IMR-90 (cell line): Measurements from ENCODE around the gene COL9A3. TPM values are rescaled to one million over a fixed set of nuclear protein-coding genes. Genes with fewer than 3 reads are reported as not detected.

Experiments used
- ATAC-seq: fragments of 200-7000 bp; cut with Tn5 transposase; 2 replicates; pipeline ENCODE4 v1.9.1; 2020; ENCODE audit warnings: low read depth, mild to moderate bottlenecking, moderate library complexity
- BruUV-seq: library from RNA; stranded (reverse); fragments of 400-500 nt; replicated peaks from 2 replicates; lab custom pipeline; 2021; lab: Mats Ljungman, UMichigan
- CTCF ChIA-PET: fragments of 300-600 bp; formaldehyde crosslinking; extraction: SDS; loops from one replicate; lab custom pipeline; 2021; ENCODE audit warnings: antibody characterized with exemption; lab: Yijun Ruan, JAX
- POLR2A ChIA-PET: fragments of 300-600 bp; sonication (Branson Sonifier 250); formaldehyde crosslinking; loops from one replicate; lab custom pipeline; 2022; ENCODE audit warnings: antibody characterized with exemption; ENCODE audit not compliant: unreplicated experiment; lab: Charles Lee
- DNase-seq: peaks from one replicate; pipeline ENCODE4 v3.0.0; 2013
- H2AFZ ChIP-seq: replicated peaks from 2 replicates; pipeline ENCODE3; 2013; ENCODE audit warnings: low read length, mild to moderate bottlenecking; ENCODE audit not compliant: poor library complexity
- H2AK5ac ChIP-seq: 2 replicates; pipeline ENCODE4 v1.6.1; 2013; ENCODE audit warnings: low read depth, low read length, inconsistent platforms
- H2AK9ac ChIP-seq: replicated peaks from 2 replicates; pipeline ENCODE3; 2013; ENCODE audit warnings: mild to moderate bottlenecking, low read depth, low read length, moderate library complexity; ENCODE audit not compliant: poor library complexity
- H2BK120ac ChIP-seq: 2 replicates; pipeline ENCODE4 v1.6.1; 2013; ENCODE audit warnings: low read depth, low read length, inconsistent platforms
- H2BK15ac ChIP-seq: 3 replicates; pipeline ENCODE4 v1.6.1; 2013; ENCODE audit warnings: low read depth, low read length, inconsistent platforms
- H2BK20ac ChIP-seq: 2 replicates; pipeline ENCODE4 v1.6.1; 2013; ENCODE audit warnings: low read depth, mild to moderate bottlenecking, inconsistent platforms, low read length, moderate library complexity
- H2BK5ac ChIP-seq: 2 replicates; pipeline ENCODE4 v1.6.1; 2013; ENCODE audit warnings: mild to moderate bottlenecking, low read depth, low read length, inconsistent platforms; ENCODE audit not compliant: poor library complexity, severe bottlenecking
- H3K14ac ChIP-seq: replicated peaks from 2 replicates; pipeline ENCODE4 v1.6.1; 2013; ENCODE audit warnings: low read depth, low read length, inconsistent platforms
- H3K18ac ChIP-seq: 2 replicates; pipeline ENCODE4 v1.6.1; 2013; ENCODE audit warnings: low read depth, low read length, control low read depth
- H3K23ac ChIP-seq: 2 replicates; pipeline ENCODE4 v1.6.1; 2013; ENCODE audit warnings: low read depth, low read length, inconsistent platforms
- H3K27ac ChIP-seq: 2 replicates; pipeline ENCODE4 v1.5.1; 2013; ENCODE audit warnings: mild to moderate bottlenecking, control low read depth, low read length; ENCODE audit not compliant: insufficient read depth
- H3K27me3 ChIP-seq: 2 replicates; pipeline ENCODE4 v1.6.1; 2013; ENCODE audit warnings: low read length; ENCODE audit not compliant: control insufficient read depth, insufficient read depth
- H3K36me3 ChIP-seq: 2 replicates; pipeline ENCODE4 v1.6.1; 2013; ENCODE audit warnings: low read length, mixed read lengths; ENCODE audit not compliant: control insufficient read depth, insufficient read depth
- H3K4ac ChIP-seq: 2 replicates; pipeline ENCODE4 v1.6.1; 2013; ENCODE audit warnings: low read depth, low read length, inconsistent platforms
- H3K4me1 ChIP-seq: 2 replicates; pipeline ENCODE4 v1.6.1; 2013; ENCODE audit warnings: low read length, mixed read lengths; ENCODE audit not compliant: control insufficient read depth, insufficient read depth
- H3K4me2 ChIP-seq: 2 replicates; pipeline ENCODE4 v1.6.1; 2013; ENCODE audit warnings: low read depth, mild to moderate bottlenecking, control low read depth, low read length, moderate library complexity
- H3K4me3 ChIP-seq: 2 replicates; pipeline ENCODE4 v1.5.1; 2013; ENCODE audit warnings: low read depth, mild to moderate bottlenecking, control low read depth, low read length, moderate library complexity; ENCODE audit not compliant: insufficient read depth
- H3K56ac ChIP-seq: 2 replicates; pipeline ENCODE4 v1.6.1; 2013; ENCODE audit warnings: low read length, inconsistent platforms; ENCODE audit not compliant: insufficient read depth; ENCODE audit errors: extremely low read depth
- H3K79me1 ChIP-seq, 2 experiments: 2 replicates each; pipeline ENCODE4 v1.6.1; 2013; ENCODE audit warnings: low read length in 2 of 2, inconsistent platforms in 1 of 2, low read depth in 1 of 2
- H3K9ac ChIP-seq: 2 replicates; pipeline ENCODE4 v1.6.1; 2013; ENCODE audit warnings: low read depth, low read length, control low read depth
- H3K9me1 ChIP-seq: 2 replicates; pipeline ENCODE4 v1.6.1; 2013; ENCODE audit warnings: low read length, inconsistent platforms; ENCODE audit not compliant: insufficient read depth
- H3K9me3 ChIP-seq: 2 replicates; pipeline ENCODE4 v1.6.1; 2013; ENCODE audit warnings: low read length; ENCODE audit not compliant: control insufficient read depth, insufficient read depth
- H4K20me1 ChIP-seq: 2 replicates; pipeline ENCODE4 v1.6.1; 2013; ENCODE audit warnings: low read length, inconsistent platforms; ENCODE audit not compliant: insufficient read depth
- H4K5ac ChIP-seq: 2 replicates; pipeline ENCODE4 v1.6.1; 2013; ENCODE audit warnings: mild to moderate bottlenecking, low read depth, low read length, control low read depth
- H4K8ac ChIP-seq, 2 experiments: 2 replicates each; pipeline ENCODE4 v1.6.1; 2013; ENCODE audit warnings: low read depth in 2 of 2, low read length in 2 of 2, control low read depth in 1 of 2, inconsistent platforms in 1 of 2
- H4K91ac ChIP-seq: 2 replicates; pipeline ENCODE4 v1.6.1; 2013; ENCODE audit warnings: low read depth, low read length, inconsistent platforms; ENCODE audit not compliant: insufficient read depth
- BHLHE40 ChIP-seq: fragments of 150-350 bp; IDR thresholded peaks from 2 replicates; pipeline ENCODE4 v1.6.1; 2016; ENCODE audit warnings: mild to moderate bottlenecking, low read depth, low read length
- CEBPB ChIP-seq: IDR thresholded peaks from 2 replicates; pipeline ENCODE4 v1.6.1; 2012; ENCODE audit warnings: low read depth, low read length, improper control_type of control experiment
- CHD1 ChIP-seq: IDR thresholded peaks from 2 replicates; pipeline ENCODE4 v1.6.1; 2012; ENCODE audit warnings: low read depth, low read length, improper control_type of control experiment
- CTCF ChIP-seq: conservative IDR thresholded peaks from 2 replicates; pipeline ENCODE4 v1.5.1; 2012; ENCODE audit warnings: mild to moderate bottlenecking, low read depth, low read length, improper control_type of control experiment
- ELK1 ChIP-seq: fragments of 150-350 bp; IDR thresholded peaks from 2 replicates; pipeline ENCODE4 v1.6.1; 2016; ENCODE audit warnings: low read depth, mild to moderate bottlenecking, low read length, moderate library complexity, borderline replicate concordance
- FOS ChIP-seq: fragments of 150-350 bp; IDR thresholded peaks from 2 replicates; pipeline ENCODE4 v1.6.1; 2016; ENCODE audit warnings: low read depth, low read length
- MAFK ChIP-seq: IDR thresholded peaks from 2 replicates; pipeline ENCODE4 v1.6.1; 2012; ENCODE audit warnings: low read depth, low read length, improper control_type of control experiment
- MAZ ChIP-seq: IDR thresholded peaks from 2 replicates; pipeline ENCODE4 v1.6.1; 2012; ENCODE audit warnings: low read depth, mild to moderate bottlenecking, low read length, improper control_type of control experiment, moderate library complexity, borderline replicate concordance
- MXI1 ChIP-seq: IDR thresholded peaks from 2 replicates; pipeline ENCODE4 v1.6.1; 2012; ENCODE audit warnings: low read depth, mild to moderate bottlenecking, low read length, moderate library complexity, borderline replicate concordance
- NFE2L2 ChIP-seq: fragments of 150-350 bp; IDR thresholded peaks from 2 replicates; pipeline ENCODE4 v1.6.1; 2016; ENCODE audit warnings: low read depth, mild to moderate bottlenecking, low read length
- POLR2A ChIP-seq: IDR thresholded peaks from 2 replicates; pipeline ENCODE4 v1.6.1; 2012; ENCODE audit warnings: mild to moderate bottlenecking, low read depth, low read length
- RAD21 ChIP-seq: IDR thresholded peaks from 2 replicates; pipeline ENCODE4 v1.6.1; 2012; ENCODE audit warnings: low read length, improper control_type of control experiment
- RCOR1 ChIP-seq: IDR thresholded peaks from 2 replicates; pipeline ENCODE4 v1.6.1; 2012; ENCODE audit warnings: mild to moderate bottlenecking, low read length, improper control_type of control experiment; ENCODE audit not compliant: insufficient replicate concordance
- RFX5 ChIP-seq: IDR thresholded peaks from 2 replicates; pipeline ENCODE4 v1.8.0; 2012; ENCODE audit warnings: low read depth, mild to moderate bottlenecking, low read length, moderate library complexity
- SMC3 ChIP-seq: fragments of 150-350 bp; IDR thresholded peaks from 2 replicates; pipeline ENCODE4 v1.6.1; 2016; ENCODE audit warnings: low read depth, mild to moderate bottlenecking, antibody characterized with exemption, low read length, moderate library complexity
- USF2 ChIP-seq: fragments of 150-350 bp; IDR thresholded peaks from 2 replicates; pipeline ENCODE4 v1.6.1; 2017; ENCODE audit warnings: mild to moderate bottlenecking, antibody characterized with exemption, low read length, low read depth
- WGBS, 2 experiments: methylation state at CpG; one replicate each; pipeline versions ENCODE4 v1.1.5 to v1.1.7; 2013; ENCODE audit warnings: missing lambda C conversion rate in 2 of 2; ENCODE audit not compliant: insufficient read length in 1 of 2; ENCODE audit errors: extremely low coverage in 2 of 2; 5-methylcytosine and 5-hydroxymethylcytosine counted together
- dilution Hi-C: fragments of 300-500 bp; cut with HindIII; formaldehyde crosslinking; loops from one replicate; pipeline ENCODE4 v1.14.3; 2018; ENCODE audit warnings: low sequenced_read_pairs; ENCODE audit not compliant: unreplicated experiment
- in situ Hi-C: fragments of 300-500 bp; cut with MboI; formaldehyde crosslinking; loops from 3 replicates; pipeline ENCODE4 v1.14.3; 2019; ENCODE audit warnings: low sequenced_read_pairs, inconsistent platforms, mixed read lengths
- intact Hi-C: fragments of 100-400 bp; cut with micrococcal nuclease; formaldehyde crosslinking; loops from 2 replicates; pipeline ENCODE4 v1.10.0; 2022
- polyA plus RNA-seq, 3 experiments: library from polyadenylated mRNA; depleted of rRNA; stranded (reverse); fragments of >200 nt; gene quantifications; 2 replicates each; pipeline ENCODE4 v1.2.3, GENCODE V29; 2012; ENCODE audit warnings: low replicate concordance in 1 of 3
- total RNA-seq: library from RNA; depleted of rRNA; stranded (reverse); fragments of >200 nt; gene quantifications from 2 replicates; pipeline ENCODE4 v1.2.3, GENCODE V29; 2012

Gene COL9A3
- total and polyA plus RNA-seq, 2 of the 4 experiments (the other 2 are of a cell fraction): 0.36 to 1.4 TPM

GRCh38 chr20:62812181-62812906 lies 4.5 kb upstream of the COL9A3 start:
- Histone ChIP-seq H4K20me1 (peaks cover 39% of the 10 kb centered on the region), H2BK15ac (no peak overlapping the region), H3K56ac (no peak overlapping the region), H3K36me3 (peaks cover 47% of the 10 kb centered on the region), H3K23ac (no peak overlapping the region), H3K27me3 (peaks cover 18% of the 10 kb centered on the region), H3K4me3 (no peak overlapping the region), H3K4me1 (peaks cover 8% of the 10 kb centered on the region; the same call in 1 of the 2 replicates), H3K9me1 (no peaks in the 10 kb centered on the region), H3K14ac (no peak overlapping the region), H4K91ac (no peak overlapping the region), H3K27ac (no peak overlapping the region), H2AK5ac (no peak overlapping the region), H2BK120ac (no peak overlapping the region), H3K4me2 (no peak overlapping the region), H4K5ac (no peak overlapping the region), H2BK5ac (no peak overlapping the region), H4K8ac (no peak overlapping the region), H3K18ac (no peak overlapping the region), H3K9me3 (no peaks in the 10 kb centered on the region), H3K9ac (no peak overlapping the region), H2BK20ac (no peak overlapping the region), H3K79me1 (peaks cover 15 to 25% of the 10 kb centered on the region in 2 experiments), H2AK9ac (no peak overlapping the region), H2AFZ (no peak overlapping the region), H3K4ac (no peak overlapping the region)
- no peak for DNase-seq
- in situ Hi-C loops: no loop called here
- ChIA-PET POLR2A (no interaction called here), CTCF (no interaction called here)
- dilution Hi-C loops: no loop called here
- TF ChIP-seq ELK1 (no peak), MXI1 (no peak), RFX5 (no peak), BHLHE40 (no peak), FOS (no peak), SMC3 (no peak), POLR2A (no peak), RCOR1 (no peak), MAZ (no peak), CTCF (no peak), CEBPB (no peak), MAFK (no peak), CHD1 (no peak), RAD21 (no peak), USF2 (no peak), NFE2L2 (no peak)
- no TSS peak for BruUV-seq
- ATAC-seq: no peak
- intact Hi-C loops: no loop called here
- 93% methylated on average over 10 of the region's 43 CpGs; no CpG with 5 or more reads in 1 of the 2 experiments for WGBS, 2 experiments
